ENCODE measurements around the gene PTPRT. TPM values are rescaled to one million over a fixed set of nuclear protein-coding genes. Genes with fewer than 3 reads are reported as not detected.

The PTPRT gene
- total RNA-seq, 3 donors from 2014 or later: 0.32 to 6.3 (median 4.9) TPM

DNA sequence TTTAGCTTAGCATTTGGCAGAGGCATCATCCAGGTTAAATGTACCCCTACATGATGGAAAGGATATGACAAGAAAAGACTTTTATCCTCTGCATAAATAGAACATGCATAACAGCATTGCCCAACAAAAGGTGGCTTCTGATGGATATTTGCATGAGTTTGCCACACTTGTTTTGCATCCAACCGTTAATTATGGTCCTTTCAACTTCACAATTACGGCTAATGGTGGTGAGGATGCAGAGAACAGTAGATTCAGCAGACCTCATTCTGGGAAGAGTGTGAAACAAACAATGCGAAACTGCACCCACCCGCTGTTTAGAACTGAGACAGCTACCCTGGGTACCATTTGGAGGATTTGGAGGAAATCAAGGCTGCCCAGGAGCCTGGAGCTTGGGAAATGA lies 880.7 kb downstream of the PTPRT start:
- Histone ChIP-seq H3K36me3 (no peaks in the 10 kb centered on the region), H3K4me3 (no peak overlapping the region), H3K9me3 (no peaks in the 10 kb centered on the region), H3K27me3 (no peaks in the 10 kb centered on the region), H3K27ac (no peak overlapping the region), H3K4me1 (no peaks in the 10 kb centered on the region)
- DNase-seq (ENCODE audit: low spot score in 2 of 2): no peak
- intact Hi-C loops (cut with DNase I; ENCODE audit: low total_unique reads): no loop called here
- TF ChIP-seq, protein P1, sequence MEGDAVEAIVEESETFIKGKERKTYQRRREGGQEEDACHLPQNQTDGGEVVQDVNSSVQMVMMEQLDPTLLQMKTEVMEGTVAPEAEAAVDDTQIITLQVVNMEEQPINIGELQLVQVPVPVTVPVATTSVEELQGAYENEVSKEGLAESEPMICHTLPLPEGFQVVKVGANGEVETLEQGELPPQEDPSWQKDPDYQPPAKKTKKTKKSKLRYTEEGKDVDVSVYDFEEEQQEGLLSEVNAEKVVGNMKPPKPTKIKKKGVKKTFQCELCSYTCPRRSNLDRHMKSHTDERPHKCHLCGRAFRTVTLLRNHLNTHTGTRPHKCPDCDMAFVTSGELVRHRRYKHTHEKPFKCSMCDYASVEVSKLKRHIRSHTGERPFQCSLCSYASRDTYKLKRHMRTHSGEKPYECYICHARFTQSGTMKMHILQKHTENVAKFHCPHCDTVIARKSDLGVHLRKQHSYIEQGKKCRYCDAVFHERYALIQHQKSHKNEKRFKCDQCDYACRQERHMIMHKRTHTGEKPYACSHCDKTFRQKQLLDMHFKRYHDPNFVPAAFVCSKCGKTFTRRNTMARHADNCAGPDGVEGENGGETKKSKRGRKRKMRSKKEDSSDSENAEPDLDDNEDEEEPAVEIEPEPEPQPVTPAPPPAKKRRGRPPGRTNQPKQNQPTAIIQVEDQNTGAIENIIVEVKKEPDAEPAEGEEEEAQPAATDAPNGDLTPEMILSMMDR (IDR thresholded peaks at IDR 0.05): no peak
- no peak for TF ChIP-seq POLR2AphosphoS5 (IDR thresholded peaks at IDR 0.05)
- TF ChIP-seq POLR2A (IDR thresholded peaks at IDR 0.05): no peak

DNA sequence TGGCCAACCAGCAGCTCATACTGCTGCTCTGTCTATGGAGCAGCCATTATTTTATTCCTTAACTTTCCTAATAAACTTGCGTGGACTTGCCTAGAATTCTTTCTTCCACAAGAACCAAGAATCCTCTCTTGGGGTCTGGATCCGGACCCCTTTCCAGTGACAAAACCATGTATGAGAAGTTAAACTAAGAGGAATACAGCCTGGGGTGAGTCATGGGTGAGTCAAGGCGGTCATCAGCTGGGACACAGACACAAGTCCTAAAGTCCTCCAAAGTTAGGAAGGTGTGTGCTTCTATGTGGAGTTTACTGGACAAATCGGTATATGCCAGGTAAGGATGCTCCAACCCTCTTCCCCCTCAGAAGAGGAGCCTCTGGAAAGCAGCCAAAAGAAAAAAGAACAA lies 881.5 kb downstream of the PTPRT start:
- H3K4me3 ChIP-seq: no peak overlapping the region
- no peaks in the 10 kb centered on the region for H3K36me3 ChIP-seq
- H3K27ac ChIP-seq: no peak overlapping the region
- DNase-seq (ENCODE audit: low spot score in 2 of 2): no peak
- TF ChIP-seq POLR2A (IDR thresholded peaks at IDR 0.05) (no peak), POLR2AphosphoS5 (IDR thresholded peaks at IDR 0.05) (no peak)
- TF ChIP-seq, protein P1 (IDR thresholded peaks at IDR 0.05): no peak
- H3K4me1 ChIP-seq: no peaks in the 10 kb centered on the region
- H3K9me3 ChIP-seq: no peaks in the 10 kb centered on the region
- no peaks in the 10 kb centered on the region for H3K27me3 ChIP-seq
- intact Hi-C loops (cut with DNase I; ENCODE audit: low total_unique reads): no loop called here

DNA sequence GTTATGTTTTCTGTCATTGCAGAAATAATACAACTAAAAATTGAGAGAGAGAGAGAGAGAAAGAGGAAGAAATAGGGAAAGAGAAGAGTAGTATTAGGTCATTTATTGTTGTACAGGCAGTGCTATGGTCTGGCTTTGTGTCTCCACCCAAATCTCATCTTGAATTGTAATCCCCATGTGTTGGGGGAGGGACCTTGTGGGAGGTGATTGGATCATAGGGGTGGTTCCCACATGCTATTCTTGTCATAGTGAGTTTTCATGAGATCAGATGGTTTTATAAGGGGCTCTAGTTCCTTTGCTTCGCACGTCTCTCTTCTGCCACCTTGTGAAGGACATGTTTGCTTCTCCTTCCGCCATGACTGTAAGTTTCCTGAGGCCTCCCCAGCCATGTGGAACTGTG lies 894.1 kb downstream of the PTPRT start:
- Histone ChIP-seq H3K4me3 (no peak overlapping the region), H3K4me1 (no peaks in the 10 kb centered on the region), H3K9me3 (no peaks in the 10 kb centered on the region), H3K27ac (no peak overlapping the region), H3K27me3 (no peaks in the 10 kb centered on the region), H3K36me3 (no peaks in the 10 kb centered on the region)
- intact Hi-C loops (cut with DNase I; ENCODE audit: low total_unique reads): no loop called here
- TF ChIP-seq POLR2A (IDR thresholded peaks at IDR 0.05): no peak
- TF ChIP-seq, protein P1 (IDR thresholded peaks at IDR 0.05): no peak
- no peak for DNase-seq (ENCODE audit: low spot score in 2 of 2)

- TF ChIP-seq POLR2A (IDR thresholded peaks at IDR 0.05) (no peak), POLR2AphosphoS5 (IDR thresholded peaks at IDR 0.05) (no peak)
- TF ChIP-seq, protein P1 (IDR thresholded peaks at IDR 0.05): no peak
- H3K36me3 ChIP-seq: no peaks in the 10 kb centered on the region
- intact Hi-C loops (cut with DNase I; ENCODE audit: low total_unique reads): no loop called here
- no peaks in the 10 kb centered on the region for H3K4me1 ChIP-seq
- no peak overlapping the region for H3K27ac ChIP-seq
- H3K9me3 ChIP-seq: no peaks in the 10 kb centered on the region
- no peak for DNase-seq (ENCODE audit: low spot score in 2 of 2)
- no peaks in the 10 kb centered on the region for H3K27me3 ChIP-seq
- no peak overlapping the region for H3K4me3 ChIP-seq
These were observed 894.7 kb downstream of the PTPRT start for GRCh38 chr20:42294976-42295375.

DNA sequence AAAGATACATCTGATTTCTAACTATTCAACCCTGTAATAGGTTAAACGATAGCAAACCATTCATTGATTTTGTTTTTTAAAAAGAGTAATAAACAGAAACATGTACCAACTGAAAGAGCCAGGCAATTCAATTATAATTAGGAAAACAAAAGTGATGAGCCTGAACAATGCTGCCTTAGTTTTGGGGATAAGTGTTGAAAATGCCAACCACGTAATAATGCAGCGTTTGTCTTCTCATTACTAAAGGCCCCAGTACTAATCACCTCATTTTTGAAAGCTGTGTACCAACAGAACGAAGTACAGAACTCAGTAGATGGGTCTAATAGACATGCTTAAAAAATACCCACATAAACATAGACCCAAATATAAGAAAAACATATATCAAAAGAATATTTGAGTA lies 907.9 kb downstream of the PTPRT start:
- DNase-seq (ENCODE audit: low spot score in 2 of 2): no peak
- Histone ChIP-seq H3K27ac (no peak overlapping the region), H3K36me3 (no peaks in the 10 kb centered on the region), H3K27me3 (no peaks in the 10 kb centered on the region), H3K4me3 (no peak overlapping the region), H3K9me3 (no peaks in the 10 kb centered on the region), H3K4me1 (no peaks in the 10 kb centered on the region)
- TF ChIP-seq, protein P1 (IDR thresholded peaks at IDR 0.05): no peak
- TF ChIP-seq POLR2AphosphoS5 (IDR thresholded peaks at IDR 0.05) (no peak), POLR2A (IDR thresholded peaks at IDR 0.05) (no peak)
- intact Hi-C loops (cut with DNase I; ENCODE audit: low total_unique reads): no loop called here

Data from breast epithelium (tissue), 4 donors.